ENCODE data around the gene APELA.

- no peak for TF ChIP-seq CTCF (IDR thresholded peaks at IDR 0.05; ENCODE audit: poor library complexity, severe bottlenecking)
- TF ChIP-seq POLR2AphosphoS5 (IDR thresholded peaks at IDR 0.05): no peak
Measured at GRCh38 chr4:164846566-164846965, 30.4 kb upstream of the APELA start.

Measured in neural cell (in vitro differentiated cells).